Stomach (tissue), 4 donors: ENCODE measurements around the gene DPY19L2.
"Not testable (repeated sequence)": the region's sequence is repeated elsewhere in the genome, so short reads cannot be mapped to it uniquely, and the experiment has no call there.

Source experiments
- EP300 ChIP-seq: sonication (generic); formaldehyde crosslinking; IDR thresholded peaks from one replicate; pipeline ENCODE4 v1.6.1; 2017; ENCODE audit warnings: antibody characterized with exemption
- POLR2A ChIP-seq, 4 donors: fragments of 450-650 bp; IDR thresholded peaks; one replicate each; pipeline ENCODE4 v1.6.1; 2016; ENCODE audit warnings: antibody characterized with exemption in 4 of 4, control low read depth in 2 of 4, mild to moderate bottlenecking in 1 of 4, moderate library complexity in 1 of 4
- POLR2AphosphoS5 ChIP-seq, 3 donors: sonication (generic); formaldehyde crosslinking; IDR thresholded peaks; one replicate each; pipeline ENCODE4 v1.6.1; 2016; ENCODE audit warnings: antibody characterized with exemption in 3 of 3
- TF ChIP-seq, protein P1 (sequence below), 7 experiments: fragments of 450-650 bp in 4 of 7; fragments of 200-600 bp in 3 of 7; sonication (generic) in 3 of 7; IDR thresholded peaks; one replicate each; pipeline ENCODE4 v1.5.1; 2016 to 2019; ENCODE audit warnings: antibody characterized with exemption in 7 of 7, control low read depth in 2 of 7, mild to moderate bottlenecking in 1 of 7

DNA sequence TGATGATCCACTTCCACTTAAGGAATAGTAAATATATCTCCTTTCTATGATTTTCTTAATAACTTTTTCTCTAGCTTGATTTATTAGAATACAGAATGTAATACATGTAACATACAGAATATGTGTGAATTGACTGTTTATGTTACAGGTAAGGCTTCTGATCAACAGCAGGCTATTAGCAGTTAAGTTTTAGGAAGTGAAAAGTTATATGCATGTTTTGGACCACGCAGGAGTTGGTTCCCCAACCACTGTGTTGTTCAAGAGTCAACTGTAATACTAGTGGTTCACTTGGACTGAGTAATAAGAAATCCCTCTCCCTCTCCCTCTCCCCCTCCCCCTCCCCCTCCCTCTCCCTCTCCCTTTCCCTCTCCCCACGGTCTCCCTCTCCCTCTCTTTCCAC is 17.5 kb upstream of the DPY19L2 start:
- TF ChIP-seq, protein P1, sequence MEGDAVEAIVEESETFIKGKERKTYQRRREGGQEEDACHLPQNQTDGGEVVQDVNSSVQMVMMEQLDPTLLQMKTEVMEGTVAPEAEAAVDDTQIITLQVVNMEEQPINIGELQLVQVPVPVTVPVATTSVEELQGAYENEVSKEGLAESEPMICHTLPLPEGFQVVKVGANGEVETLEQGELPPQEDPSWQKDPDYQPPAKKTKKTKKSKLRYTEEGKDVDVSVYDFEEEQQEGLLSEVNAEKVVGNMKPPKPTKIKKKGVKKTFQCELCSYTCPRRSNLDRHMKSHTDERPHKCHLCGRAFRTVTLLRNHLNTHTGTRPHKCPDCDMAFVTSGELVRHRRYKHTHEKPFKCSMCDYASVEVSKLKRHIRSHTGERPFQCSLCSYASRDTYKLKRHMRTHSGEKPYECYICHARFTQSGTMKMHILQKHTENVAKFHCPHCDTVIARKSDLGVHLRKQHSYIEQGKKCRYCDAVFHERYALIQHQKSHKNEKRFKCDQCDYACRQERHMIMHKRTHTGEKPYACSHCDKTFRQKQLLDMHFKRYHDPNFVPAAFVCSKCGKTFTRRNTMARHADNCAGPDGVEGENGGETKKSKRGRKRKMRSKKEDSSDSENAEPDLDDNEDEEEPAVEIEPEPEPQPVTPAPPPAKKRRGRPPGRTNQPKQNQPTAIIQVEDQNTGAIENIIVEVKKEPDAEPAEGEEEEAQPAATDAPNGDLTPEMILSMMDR (IDR thresholded peaks at IDR 0.05): not testable (repeated sequence)
- TF ChIP-seq EP300; POLR2A (IDR thresholded peaks at IDR 0.05); POLR2AphosphoS5 (IDR thresholded peaks at IDR 0.05): not testable (repeated sequence)
